ENCODE results near the gene EXOC6B. TPM values are rescaled to one million over a fixed set of nuclear protein-coding genes. Genes with fewer than 3 reads are reported as not detected.

The EXOC6B gene
- total RNA-seq, 2 donors from 2014 or later, result 51.3 to 68.9 TPM

- Histone ChIP-seq H3K4me1 (ENCODE audit: control insufficient read depth, insufficient read depth, low read length) (no peaks in the 10 kb centered on the region), H3K36me3 (ENCODE audit: control insufficient read depth, insufficient read depth, low read length) (no peaks in the 10 kb centered on the region), H3K9ac (ENCODE audit: extremely low read depth, low read length, poor library complexity, severe bottlenecking) (no peak overlapping the region), H3K27ac (ENCODE audit: low read depth, low read length) (no peak overlapping the region), H3K27me3 (ENCODE audit: control insufficient read depth, insufficient read depth, low read length, poor library complexity, severe bottlenecking) (peaks cover 13% of the 10 kb centered on the region), H3K4me3 (ENCODE audit: low read length) (no peak overlapping the region), H3K9me3 (ENCODE audit: control insufficient read depth, low read length) (no peaks in the 10 kb centered on the region)
- WGBS, 2 experiments (ENCODE audit: insufficient coverage in 1 of 2, insufficient read length in 1 of 2), result 91 to 99% methylated on average over 12 to 21 of the region's 21 CpGs
- Mint-ChIP-seq H3K9me3 (no peaks in the 10 kb centered on the region), H3K4me1 (peaks cover 4% of the 10 kb centered on the region), H3K27me3 (ENCODE audit: insufficient read depth) (peaks cover 12% of the 10 kb centered on the region), H3K27ac (no peak overlapping the region), H3K36me3 (ENCODE audit: low read depth) (no peaks in the 10 kb centered on the region), H3K4me3 (no peak overlapping the region)
- no peak for TF ChIP-seq CTCF (conservative IDR thresholded peaks at IDR 0.05)
- peak; percentile 34 for DNase-seq
Measured at GRCh38 chr2:72127401-72128058, 698.3 kb downstream of the EXOC6B start.

- H3K9me3 Mint-ChIP-seq, result no peaks in the 10 kb centered on the region
- H3K27me3 ChIP-seq (ENCODE audit: control insufficient read depth, insufficient read depth, low read length, poor library complexity, severe bottlenecking), result peaks cover 22% of the 10 kb centered on the region
- H3K4me3 ChIP-seq (ENCODE audit: low read length), result no peak overlapping the region
- no peaks in the 10 kb centered on the region for H3K9me3 ChIP-seq (ENCODE audit: control insufficient read depth, low read length)
- 89 to 100% methylated on average over 5 to 10 of the region's 10 CpGs for WGBS, 2 experiments (ENCODE audit: insufficient coverage in 1 of 2, insufficient read length in 1 of 2)
- H3K27ac ChIP-seq (ENCODE audit: low read depth, low read length), result no peak overlapping the region
- no peaks in the 10 kb centered on the region for H3K36me3 Mint-ChIP-seq (ENCODE audit: low read depth)
- H3K4me3 Mint-ChIP-seq, result no peak overlapping the region
- H3K27ac Mint-ChIP-seq, result no peak overlapping the region
- H3K4me1 Mint-ChIP-seq, result peaks cover 4% of the 10 kb centered on the region
- DNase-seq, result peak; percentile 38
- no peaks in the 10 kb centered on the region for H3K4me1 ChIP-seq (ENCODE audit: control insufficient read depth, insufficient read depth, low read length)
- no peak for TF ChIP-seq CTCF (conservative IDR thresholded peaks at IDR 0.05)
- peaks cover 19% of the 10 kb centered on the region for H3K27me3 Mint-ChIP-seq (ENCODE audit: insufficient read depth)
- H3K36me3 ChIP-seq (ENCODE audit: control insufficient read depth, insufficient read depth, low read length), result no peaks in the 10 kb centered on the region
- no peak overlapping the region for H3K9ac ChIP-seq (ENCODE audit: extremely low read depth, low read length, poor library complexity, severe bottlenecking)
Measured at GRCh38 chr2:72126186-72127100, 699.4 kb downstream of the EXOC6B start.

Other genes with a start within 250 kb of the EXOC6B start
- gene SPR, start 61.4 kb upstream of the EXOC6B start, total RNA-seq, result 10 to 100 TPM; 13.7 to 15.2 TPM
- 1 to 10 TPM in 1 of 2 donors, under 1 TPM in 1; 0.35 to 1.1 TPM for gene EMX1, start 91.5 kb upstream of the EXOC6B start, total RNA-seq
- 10 to 100 TPM; 30.7 to 32.8 TPM for gene SFXN5, start 245.7 kb upstream of the EXOC6B start, total RNA-seq